Subcutaneous abdominal adipose tissue (tissue), 5 donors: ENCODE results near the gene ERCC4.
A peak's percentile ranks its signal among the peaks of the same experiment; 100 is the strongest.

ENCODE experiments used
- H3K27ac ChIP-seq: one replicate; pipeline ENCODE4 v1.7.0; 2013; ENCODE audit warnings: low read depth, mild to moderate bottlenecking, inconsistent platforms, low read length, moderate library complexity
- H3K27me3 ChIP-seq, 5 donors: one replicate each; pipeline ENCODE4 v1.7.0; 2013; ENCODE audit warnings: low read length in 5 of 5, inconsistent platforms in 1 of 5; ENCODE audit not compliant: control insufficient read depth in 5 of 5, insufficient read depth in 4 of 5
- H3K36me3 ChIP-seq, 5 donors: one replicate each; pipeline ENCODE4 v1.7.0; 2013; ENCODE audit warnings: low read length in 5 of 5; ENCODE audit not compliant: control insufficient read depth in 5 of 5, insufficient read depth in 5 of 5
- H3K4me1 ChIP-seq, 5 donors: one replicate each; pipeline ENCODE4 v1.7.0; 2013; ENCODE audit warnings: low read length in 5 of 5, mild to moderate bottlenecking in 3 of 5, moderate library complexity in 1 of 5; ENCODE audit not compliant: control insufficient read depth in 5 of 5, insufficient read depth in 5 of 5
- H3K4me3 ChIP-seq, 5 donors: one replicate each; pipeline ENCODE4 v1.7.0; 2013; ENCODE audit warnings: low read length in 5 of 5, low read depth in 1 of 5
- H3K9ac ChIP-seq, 5 donors: one replicate each; pipeline ENCODE4 v1.7.0; 2013; ENCODE audit warnings: low read length in 5 of 5, mild to moderate bottlenecking in 4 of 5, moderate library complexity in 3 of 5
- H3K9me3 ChIP-seq, 5 donors: one replicate each; pipeline ENCODE4 v1.7.0; 2013; ENCODE audit warnings: low read length in 5 of 5; ENCODE audit not compliant: control insufficient read depth in 5 of 5
- donor health status: healthy.
- donor health status: healthy.
- donor health status: healthy.
- donor health status: healthy.
- donor health status: healthy.

The ERCC4 gene

DNA sequence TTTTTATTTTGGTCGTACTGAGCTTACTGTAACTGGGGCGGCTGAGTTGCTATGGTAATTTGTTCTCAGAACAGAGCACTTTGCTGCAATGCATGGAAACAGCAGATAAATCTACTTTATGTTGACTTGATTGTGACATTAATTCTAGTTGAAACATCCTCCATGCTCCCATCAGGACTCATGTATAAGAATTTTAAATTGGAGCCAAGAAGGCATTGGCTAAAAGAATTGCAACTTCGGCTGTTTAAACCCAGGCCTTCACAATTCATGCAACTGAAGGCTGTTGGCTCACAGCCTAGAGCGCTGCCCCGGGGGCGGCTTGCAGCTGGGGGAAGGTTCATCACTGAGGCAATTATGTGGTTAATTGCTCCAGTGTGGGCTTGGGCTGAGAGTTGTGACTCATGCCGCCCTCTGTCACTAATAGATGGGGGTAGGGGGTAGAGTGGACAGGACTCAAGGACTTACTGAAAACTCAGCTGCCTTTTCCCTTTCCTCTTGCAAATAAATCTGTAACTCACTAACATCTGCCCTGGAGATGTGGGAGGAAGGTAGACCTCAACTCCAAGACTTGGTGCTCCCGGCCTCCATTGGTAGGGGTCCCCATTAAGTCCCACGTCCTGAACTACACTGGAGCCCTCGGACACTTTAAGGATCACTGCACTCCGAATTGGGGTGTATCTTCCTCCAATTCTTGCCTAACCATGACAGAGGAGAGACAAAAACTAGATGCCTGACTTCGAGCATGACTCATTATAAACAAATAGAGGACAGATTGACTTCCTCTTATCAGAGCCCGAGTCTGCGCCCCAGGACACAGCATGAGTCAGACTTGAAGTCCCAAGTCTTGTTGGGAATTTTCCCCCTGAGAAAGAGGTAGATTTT is 37.5 kb downstream of the ERCC4 start:
- Histone ChIP-seq H3K36me3 (no peaks in the 10 kb centered on the region), H3K27me3 (no peaks in the 10 kb centered on the region), H3K4me1 (peaks cover 4 to 33% (median 23%) of the 10 kb centered on the region in 5 donors), H3K9me3 (no peaks in the 10 kb centered on the region), H3K4me3 (peak overlapping the region; percentile 41 to 69 (median 59)), H3K27ac (peak overlapping the region; percentile 99), H3K9ac (peak overlapping the region; percentile 55 to 96 (median 80))

DNA sequence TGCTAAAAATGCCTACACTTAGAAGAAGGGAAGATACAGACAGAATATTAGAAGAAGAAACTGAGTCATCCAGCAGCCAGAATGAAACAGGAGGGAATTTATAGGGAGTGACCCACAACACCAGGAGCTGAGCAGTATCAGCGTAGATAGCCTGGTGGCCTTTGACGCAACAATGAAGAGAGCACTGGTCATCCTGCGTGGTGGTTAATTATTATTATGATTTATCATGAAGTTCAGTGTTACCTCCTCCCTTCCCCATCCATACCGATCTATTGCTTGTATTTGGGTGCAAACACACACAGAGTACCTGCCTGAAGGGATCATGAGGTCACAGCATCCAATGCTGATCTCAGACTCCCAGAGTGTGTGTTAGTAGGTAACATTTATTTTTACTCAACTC is 38.5 kb downstream of the ERCC4 start:
- Histone ChIP-seq H3K9ac (no peak overlapping the region), H3K4me3 (no peak overlapping the region), H3K27me3 (no peaks in the 10 kb centered on the region), H3K9me3 (no peaks in the 10 kb centered on the region), H3K27ac (peak overlapping the region; percentile 99), H3K4me1 (peaks cover 4 to 33% (median 23%) of the 10 kb centered on the region in 5 donors), H3K36me3 (no peaks in the 10 kb centered on the region)

DNA sequence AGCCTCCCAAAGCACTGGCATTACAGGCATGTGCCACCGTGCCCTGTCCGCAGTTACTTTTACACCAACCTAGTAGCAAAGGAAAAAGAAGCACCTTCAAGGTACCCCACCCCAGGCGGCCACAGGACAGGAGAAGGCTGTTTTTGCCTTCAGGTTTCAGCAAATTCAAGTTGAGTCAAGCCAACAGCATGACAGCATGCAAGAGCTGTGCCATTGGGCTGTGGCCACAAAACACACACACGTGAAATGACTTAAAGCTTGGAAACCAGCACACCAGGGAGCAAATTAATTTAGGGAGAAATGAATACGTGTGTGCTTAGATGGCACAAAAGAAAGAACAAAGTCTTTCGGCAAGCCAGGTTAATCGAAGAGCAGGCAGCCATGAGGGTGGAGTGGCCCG is 39.7 kb downstream of the ERCC4 start:
- Histone ChIP-seq H3K9ac (no peak overlapping the region), H3K27ac (no peak overlapping the region), H3K36me3 (no peaks in the 10 kb centered on the region), H3K9me3 (no peaks in the 10 kb centered on the region), H3K4me1 (peaks cover 4 to 33% (median 23%) of the 10 kb centered on the region in 5 donors), H3K4me3 (no peak overlapping the region), H3K27me3 (no peaks in the 10 kb centered on the region)

DNA sequence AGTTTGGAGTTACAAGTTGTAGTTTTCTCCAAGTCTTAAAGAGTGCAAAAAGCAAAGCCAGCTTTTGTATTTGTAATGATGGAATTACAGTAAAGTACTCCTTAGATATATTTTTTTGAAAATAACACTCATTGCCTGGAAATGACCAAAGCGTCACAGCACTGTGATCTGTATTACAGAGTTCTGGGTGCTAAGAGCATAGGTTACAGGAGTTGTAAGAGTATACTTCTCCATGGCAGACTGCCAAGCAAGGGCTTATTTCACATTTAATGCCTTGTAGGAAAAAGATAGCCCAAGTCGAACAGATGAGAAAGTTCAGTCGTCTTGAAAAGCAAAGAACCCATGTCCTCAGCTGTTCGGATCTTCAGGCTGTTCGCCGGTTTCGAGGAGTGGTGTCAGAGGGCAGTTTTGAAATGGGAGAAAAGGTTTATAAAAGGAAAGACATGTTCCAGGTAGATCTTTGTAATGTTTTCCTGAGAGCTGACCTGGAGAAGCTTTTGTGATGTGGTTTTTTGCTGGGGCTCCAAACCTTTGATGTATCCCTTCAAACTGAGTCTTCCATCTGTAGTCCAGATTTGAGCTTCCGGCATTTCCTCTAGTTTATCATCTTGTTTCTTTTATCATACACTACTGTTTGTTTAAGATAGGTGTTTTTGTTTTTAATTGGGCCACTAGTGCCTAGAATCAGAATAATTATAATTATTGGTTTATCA is 41.3 kb downstream of the ERCC4 start:
- Histone ChIP-seq H3K36me3 (no peaks in the 10 kb centered on the region), H3K27ac (no peak overlapping the region), H3K9me3 (no peaks in the 10 kb centered on the region), H3K27me3 (no peaks in the 10 kb centered on the region), H3K4me3 (no peak overlapping the region), H3K9ac (peak overlapping the region in 1 of 5 donors; percentile 6), H3K4me1 (peaks cover 4 to 31% (median 23%) of the 10 kb centered on the region in 5 donors)

DNA sequence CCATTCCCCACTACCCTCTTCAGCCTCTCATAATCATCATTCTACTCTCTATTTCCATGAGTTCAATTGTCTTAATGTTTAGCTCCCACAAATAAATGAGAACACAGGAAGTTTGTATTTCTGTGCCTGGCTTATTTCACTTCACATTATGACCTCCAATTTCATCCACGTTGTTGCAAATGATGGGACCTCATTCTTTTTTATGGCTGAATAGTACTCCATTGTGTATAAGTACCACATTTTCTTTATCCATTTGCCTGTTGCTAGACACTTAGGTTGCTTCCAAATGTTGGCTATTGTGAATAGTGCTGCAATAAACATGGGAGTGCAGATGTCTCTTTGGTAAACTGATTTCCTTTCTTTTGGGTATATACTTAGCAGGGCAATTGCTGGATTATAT is 42.3 kb downstream of the ERCC4 start:
- H3K27me3 ChIP-seq, result no peaks in the 10 kb centered on the region
- no peaks in the 10 kb centered on the region for H3K36me3 ChIP-seq
- H3K9me3 ChIP-seq, result no peaks in the 10 kb centered on the region
- H3K27ac ChIP-seq, result no peak overlapping the region
- no peak overlapping the region for H3K4me3 ChIP-seq
- H3K4me1 ChIP-seq, result peaks cover 4 to 23% (median 13%) of the 10 kb centered on the region in 5 donors
- no peak overlapping the region for H3K9ac ChIP-seq

DNA sequence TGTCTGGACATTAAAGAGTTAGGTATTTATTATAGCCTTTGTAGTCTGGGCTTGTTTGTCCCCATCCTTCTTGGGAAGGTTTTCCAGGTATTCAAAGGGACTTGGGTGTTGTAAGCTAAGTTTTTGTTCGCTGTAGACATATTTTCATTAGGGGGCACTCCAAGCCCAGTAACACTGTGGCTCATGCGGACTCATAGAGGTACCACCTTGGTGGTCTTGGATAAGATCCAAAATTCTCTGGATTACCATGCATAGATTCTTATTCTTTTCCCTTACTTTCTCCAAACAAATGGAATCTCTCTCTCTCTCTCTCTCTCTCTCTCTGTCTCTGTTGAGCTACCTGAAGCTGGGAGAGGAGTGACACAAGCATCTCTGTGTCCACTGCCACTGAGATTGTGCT is 48.9 kb downstream of the ERCC4 start:
- no peak overlapping the region for H3K27ac ChIP-seq
- H3K27me3 ChIP-seq, result no peaks in the 10 kb centered on the region
- H3K36me3 ChIP-seq, result no peaks in the 10 kb centered on the region
- H3K9ac ChIP-seq, result no peak overlapping the region
- no peak overlapping the region for H3K4me3 ChIP-seq
- no peaks in the 10 kb centered on the region for H3K4me1 ChIP-seq
- H3K9me3 ChIP-seq, result peaks cover 0 to 9% (median 5%) of the 10 kb centered on the region in 5 donors

DNA sequence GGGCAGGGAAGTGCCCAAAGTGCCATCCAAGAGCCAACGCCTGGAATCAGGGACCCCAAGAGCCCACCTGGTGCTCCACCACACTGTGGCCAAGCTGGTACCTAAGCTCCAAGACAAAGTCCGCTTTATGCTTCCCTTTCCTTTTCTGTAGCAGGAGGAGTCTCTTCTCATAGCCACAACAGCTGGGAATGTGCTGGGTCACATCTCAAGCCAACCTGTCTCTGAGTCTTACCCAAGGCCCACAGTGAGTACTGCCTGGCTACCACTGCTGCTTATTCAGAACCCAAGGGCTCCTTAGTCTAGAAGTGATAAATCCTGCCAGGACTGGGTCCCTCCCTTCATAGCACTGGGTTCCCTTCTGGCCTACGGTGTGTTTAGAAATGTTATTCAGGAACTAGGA is 49.8 kb downstream of the ERCC4 start:
- Histone ChIP-seq H3K27me3 (no peaks in the 10 kb centered on the region), H3K36me3 (no peaks in the 10 kb centered on the region), H3K9ac (no peak overlapping the region), H3K4me3 (no peak overlapping the region), H3K9me3 (peaks cover 0 to 9% (median 5%) of the 10 kb centered on the region in 5 donors), H3K27ac (no peak overlapping the region), H3K4me1 (no peaks in the 10 kb centered on the region)

DNA sequence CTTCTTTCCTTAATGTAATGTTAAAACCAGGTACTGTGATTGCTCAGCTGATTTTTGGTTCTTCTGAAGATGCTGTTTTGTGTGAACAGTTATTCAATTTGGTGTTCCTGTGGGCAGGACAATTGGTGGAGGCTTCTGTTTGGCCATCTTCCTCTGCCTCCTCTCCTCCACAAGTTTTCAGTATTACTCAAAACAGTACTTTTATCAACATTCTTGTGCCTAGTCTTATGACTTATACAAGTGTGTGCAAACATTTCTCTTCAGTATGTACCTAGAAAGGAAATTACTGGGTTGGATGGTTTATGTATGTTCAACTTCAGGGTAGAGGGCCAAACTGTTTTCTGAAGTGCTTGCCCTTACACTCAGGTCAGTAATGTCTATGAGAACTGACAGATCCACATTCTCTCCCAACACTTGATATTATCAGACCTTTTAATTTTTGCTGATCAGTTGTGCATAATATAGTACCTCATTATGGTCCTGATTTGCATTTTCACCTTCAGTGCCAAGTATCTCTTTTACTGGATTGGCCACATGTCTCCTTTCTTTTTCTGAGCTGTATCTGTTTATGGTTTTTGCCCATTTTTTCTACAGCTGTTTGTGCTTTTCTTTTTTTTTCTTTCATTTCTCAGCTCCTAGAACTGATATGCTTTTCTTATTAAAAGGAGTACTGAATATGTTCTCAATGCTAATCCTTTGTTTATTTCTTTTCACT is 50.9 kb downstream of the ERCC4 start:
- no peaks in the 10 kb centered on the region for H3K36me3 ChIP-seq
- H3K9me3 ChIP-seq, result peaks cover 0 to 9% (median 5%) of the 10 kb centered on the region in 5 donors

DNA sequence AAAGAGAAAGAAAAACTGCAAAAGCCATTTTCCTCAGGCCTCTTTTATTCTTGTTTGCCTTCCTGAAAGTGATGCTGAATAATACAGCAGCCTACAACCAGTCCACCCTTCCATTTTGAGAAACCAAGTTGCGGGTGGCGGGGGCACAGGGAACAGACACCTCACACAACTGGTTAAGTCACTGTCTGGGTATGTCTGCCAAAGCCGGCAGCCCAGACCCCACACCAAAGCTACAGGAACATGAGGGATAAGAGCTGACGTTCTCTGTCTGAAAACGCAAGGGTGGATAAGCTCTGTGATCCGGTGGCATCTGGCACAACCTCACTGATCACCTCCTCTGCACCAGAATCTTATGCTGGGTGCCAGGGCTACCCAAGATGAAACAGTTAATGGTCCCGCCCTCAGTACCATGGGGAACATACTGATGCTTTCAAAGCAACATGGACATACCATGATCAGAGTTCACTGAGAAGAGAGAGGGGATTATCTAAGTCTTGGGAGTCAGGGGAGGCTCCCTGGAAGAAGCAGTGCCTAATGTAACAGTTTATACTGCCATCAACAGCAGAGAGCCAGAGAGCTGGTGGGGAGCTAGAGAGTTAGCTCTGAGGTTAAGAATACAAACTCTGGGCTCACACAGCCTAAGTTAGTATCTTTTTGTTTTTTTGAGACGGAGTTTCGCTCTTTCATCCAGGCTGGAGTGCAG is 53.5 kb downstream of the ERCC4 start:
- Histone ChIP-seq H3K27ac (no peak overlapping the region), H3K36me3 (no peaks in the 10 kb centered on the region), H3K9me3 (peaks cover 0 to 6% (median 3%) of the 10 kb centered on the region in 5 donors), H3K4me3 (no peak overlapping the region), H3K9ac (no peak overlapping the region), H3K4me1 (no peaks in the 10 kb centered on the region), H3K27me3 (no peaks in the 10 kb centered on the region)

More for the DNA sequence above, 50.9 kb downstream of the ERCC4 start:
- no peak overlapping the region for H3K9ac ChIP-seq
- no peak overlapping the region for H3K4me3 ChIP-seq
- no peaks in the 10 kb centered on the region for H3K4me1 ChIP-seq
- no peaks in the 10 kb centered on the region for H3K27me3 ChIP-seq
- H3K27ac ChIP-seq, result no peak overlapping the region
